MM.1S (cell line): Measurements from ENCODE around the gene ARMC2.
A peak's percentile ranks its signal among the peaks of the same experiment; 100 is the strongest.

ENCODE experiments used
- DNase-seq: peaks from one replicate; pipeline ENCODE4 v3.0.0-alpha.2; 2015
- H2AFZ ChIP-seq: fragments of 300-600 bp; sonication (generic); 2 replicates; pipeline ENCODE4 v1.6.0; 2016; ENCODE audit warnings: antibody characterized with exemption, low read length
- H3F3A ChIP-seq: fragments of 300-600 bp; sonication (generic); 2 replicates; pipeline ENCODE4 v1.6.1; 2016; ENCODE audit warnings: mild to moderate bottlenecking, antibody characterized with exemption, low read length, moderate library complexity, mixed read lengths; ENCODE audit not compliant: insufficient read depth
- H3K27ac ChIP-seq: fragments of 300-600 bp; sonication (generic); 2 replicates; pipeline ENCODE4 v1.5.1; 2016; ENCODE audit warnings: mild to moderate bottlenecking, low read length
- H3K27me3 ChIP-seq: fragments of 300-600 bp; sonication (generic); replicated peaks from 2 replicates; pipeline ENCODE4 v1.6.0; 2016; ENCODE audit warnings: low read length; ENCODE audit not compliant: insufficient read depth
- H3K36me3 ChIP-seq: fragments of 300-600 bp; sonication (generic); replicated peaks from 2 replicates; pipeline ENCODE4 v1.6.1; 2016; ENCODE audit warnings: mild to moderate bottlenecking, low read length, mixed read lengths; ENCODE audit not compliant: insufficient read depth
- H3K4me1 ChIP-seq: fragments of 300-600 bp; sonication (generic); 2 replicates; pipeline ENCODE4 v1.6.1; 2016; ENCODE audit warnings: low read length, mixed read lengths
- H3K4me2 ChIP-seq: fragments of 300-600 bp; sonication (generic); 2 replicates; pipeline ENCODE4 v1.6.0; 2016; ENCODE audit warnings: low read depth, low read length
- H3K4me3 ChIP-seq: fragments of 300-600 bp; sonication (generic); 2 replicates; pipeline ENCODE4 v1.5.1; 2016; ENCODE audit warnings: low read length, mixed read lengths
- H3K79me2 ChIP-seq: fragments of 300-600 bp; sonication (generic); 2 replicates; pipeline ENCODE4 v1.6.1; 2016; ENCODE audit warnings: mixed run types, low read length, mixed read lengths
- H3K9ac ChIP-seq: fragments of 300-600 bp; sonication (generic); 2 replicates; pipeline ENCODE4 v1.6.1; 2016; ENCODE audit warnings: low read length, mixed read lengths
- H3K9me2 ChIP-seq: fragments of 300-600 bp; sonication (generic); replicated peaks from 2 replicates; pipeline ENCODE4 v1.6.1; 2016; ENCODE audit warnings: mild to moderate bottlenecking, low read length, mixed read lengths; ENCODE audit not compliant: insufficient read depth
- H3K9me3 ChIP-seq: fragments of 300-600 bp; sonication (generic); replicated peaks from 2 replicates; pipeline ENCODE4 v1.6.1; 2016; ENCODE audit warnings: mild to moderate bottlenecking, low read length, mixed read lengths; ENCODE audit not compliant: insufficient read depth
- H4K20me1 ChIP-seq: fragments of 300-600 bp; sonication (generic); 2 replicates; pipeline ENCODE4 v1.6.1; 2016; ENCODE audit warnings: mild to moderate bottlenecking, low read length, moderate library complexity, mixed read lengths; ENCODE audit not compliant: insufficient read depth
- EZH2 ChIP-seq: fragments of 300-600 bp; sonication (generic); optimal IDR thresholded peaks from 2 replicates; pipeline ENCODE3; 2017; ENCODE audit warnings: low read depth, mild to moderate bottlenecking, antibody characterized with exemption, low read length, mixed read lengths
- EZH2phosphoT487 ChIP-seq: fragments of 300-600 bp; sonication (generic); IDR thresholded peaks from 2 replicates; pipeline ENCODE4 v1.6.1; 2018; ENCODE audit warnings: antibody characterized with exemption, low read length
- TF ChIP-seq, protein P1 (sequence below): fragments of 300-600 bp; sonication (generic); IDR thresholded peaks from 2 replicates; pipeline ENCODE4 v1.5.1; 2016; ENCODE audit warnings: antibody characterized with exemption, low read length, mixed read lengths

Gene ARMC2

DNA sequence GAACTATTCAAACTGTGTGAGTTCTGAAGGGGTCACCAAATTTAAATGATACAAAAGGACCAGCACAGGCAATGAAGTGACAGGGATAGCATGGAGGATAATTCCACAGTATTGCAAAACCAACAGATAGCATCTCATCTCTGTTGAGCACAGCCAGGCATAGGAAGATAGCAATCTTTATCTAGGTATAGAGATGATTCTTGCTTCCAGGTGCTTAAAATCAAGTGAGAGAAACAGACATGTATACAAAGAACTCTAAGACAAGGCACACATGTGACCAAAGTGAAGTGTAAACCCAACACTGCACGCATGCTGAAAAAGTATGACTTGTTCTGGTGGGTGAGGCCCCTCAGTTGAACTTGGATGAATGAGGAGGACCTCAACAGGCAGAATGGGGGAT is 48.4 kb upstream of the ARMC2 start:
- H3K9ac ChIP-seq, result no peak overlapping the region

DNA sequence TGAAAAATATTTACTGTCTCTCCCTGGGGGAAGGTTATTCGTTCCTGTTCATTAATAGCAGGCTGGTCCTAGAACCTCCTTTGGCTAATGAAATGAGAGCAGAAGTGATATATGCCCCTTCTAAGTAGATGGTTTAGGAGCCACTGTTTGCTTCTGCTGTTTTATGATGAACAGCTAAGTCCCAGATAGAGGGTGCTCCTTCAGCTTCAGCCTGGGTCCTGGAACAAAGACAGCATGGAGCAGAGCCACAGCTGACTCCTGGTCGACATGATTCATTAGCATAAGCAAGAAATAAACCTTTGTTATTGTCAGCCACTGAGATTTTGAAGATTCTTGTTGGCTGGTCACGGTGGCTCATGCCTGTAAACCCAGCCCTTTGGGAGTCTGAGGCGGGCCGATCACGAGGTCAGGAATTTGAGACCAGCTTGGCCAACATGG is 47.8 kb upstream of the ARMC2 start:
- Histone ChIP-seq H3K27me3 (no peaks in the 10 kb centered on the region), H4K20me1 (no peaks in the 10 kb centered on the region), H2AFZ (no peak overlapping the region), H3K9me3 (no peaks in the 10 kb centered on the region), H3K36me3 (no peaks in the 10 kb centered on the region), H3K79me2 (0 out of 2 replicates have a peak, but pooled peaks cover 6% of the 10 kb centered on the region), H3K9me2 (no peaks in the 10 kb centered on the region), H3K4me2 (no peak overlapping the region), H3K4me3 (no peak overlapping the region), H3K9ac (no peak overlapping the region), H3K4me1 (peaks cover 55% of the 10 kb centered on the region), H3F3A (peaks cover 10% of the 10 kb centered on the region), H3K27ac (no peak overlapping the region)
- TF ChIP-seq EZH2phosphoT487 (no peak), EZH2 (no peak)
- TF ChIP-seq, protein P1, sequence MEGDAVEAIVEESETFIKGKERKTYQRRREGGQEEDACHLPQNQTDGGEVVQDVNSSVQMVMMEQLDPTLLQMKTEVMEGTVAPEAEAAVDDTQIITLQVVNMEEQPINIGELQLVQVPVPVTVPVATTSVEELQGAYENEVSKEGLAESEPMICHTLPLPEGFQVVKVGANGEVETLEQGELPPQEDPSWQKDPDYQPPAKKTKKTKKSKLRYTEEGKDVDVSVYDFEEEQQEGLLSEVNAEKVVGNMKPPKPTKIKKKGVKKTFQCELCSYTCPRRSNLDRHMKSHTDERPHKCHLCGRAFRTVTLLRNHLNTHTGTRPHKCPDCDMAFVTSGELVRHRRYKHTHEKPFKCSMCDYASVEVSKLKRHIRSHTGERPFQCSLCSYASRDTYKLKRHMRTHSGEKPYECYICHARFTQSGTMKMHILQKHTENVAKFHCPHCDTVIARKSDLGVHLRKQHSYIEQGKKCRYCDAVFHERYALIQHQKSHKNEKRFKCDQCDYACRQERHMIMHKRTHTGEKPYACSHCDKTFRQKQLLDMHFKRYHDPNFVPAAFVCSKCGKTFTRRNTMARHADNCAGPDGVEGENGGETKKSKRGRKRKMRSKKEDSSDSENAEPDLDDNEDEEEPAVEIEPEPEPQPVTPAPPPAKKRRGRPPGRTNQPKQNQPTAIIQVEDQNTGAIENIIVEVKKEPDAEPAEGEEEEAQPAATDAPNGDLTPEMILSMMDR, result no peak
- DNase-seq, result no peak

More for the DNA sequence above, 48.4 kb upstream of the ARMC2 start:
- H3K9me3 ChIP-seq, result no peaks in the 10 kb centered on the region
- no peaks in the 10 kb centered on the region for H3K9me2 ChIP-seq
- no peaks in the 10 kb centered on the region for H3K27me3 ChIP-seq
- no peak for DNase-seq
- no peak overlapping the region for H3K27ac ChIP-seq
- no peak overlapping the region for H3K4me3 ChIP-seq
- H3K4me2 ChIP-seq, result no peak overlapping the region
- H3K36me3 ChIP-seq, result no peaks in the 10 kb centered on the region
- H3F3A ChIP-seq, result peaks cover 10% of the 10 kb centered on the region
- no peaks in the 10 kb centered on the region for H4K20me1 ChIP-seq
- TF ChIP-seq, protein P1, result no peak
- no peak for TF ChIP-seq EZH2phosphoT487
- TF ChIP-seq EZH2, result no peak
- H3K4me1 ChIP-seq, result peaks cover 51% of the 10 kb centered on the region
- 0 out of 2 replicates have a peak, but pooled peaks cover 6% of the 10 kb centered on the region for H3K79me2 ChIP-seq
- no peak overlapping the region for H2AFZ ChIP-seq

DNA sequence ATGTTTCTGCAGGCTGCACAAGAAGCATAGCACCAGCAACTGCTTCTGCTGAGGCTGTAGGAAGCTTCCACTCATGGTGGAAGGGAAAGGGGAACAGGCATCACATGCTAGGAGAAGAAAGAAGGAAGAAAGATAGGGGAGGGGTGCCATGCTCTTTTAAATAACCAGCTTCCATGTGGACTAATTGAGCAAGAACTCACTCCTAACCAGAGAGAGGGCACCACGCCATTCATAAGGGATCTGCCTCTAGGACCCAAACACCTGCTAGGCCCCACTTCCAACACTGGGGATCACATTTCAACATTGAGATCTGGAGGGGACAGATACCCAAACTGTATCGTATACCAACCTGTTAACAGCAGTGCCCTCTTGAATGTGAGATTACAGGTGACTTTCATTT is 46.9 kb upstream of the ARMC2 start:
- Histone ChIP-seq H3K9ac (peak overlapping the region; percentile 21; the same call in 1 of the 2 replicates), H3K4me3 (peak overlapping the region; percentile 34), H3F3A (peaks cover 10% of the 10 kb centered on the region), H3K9me2 (no peaks in the 10 kb centered on the region), H3K4me1 (peaks cover 64% of the 10 kb centered on the region), H3K36me3 (no peaks in the 10 kb centered on the region), H3K27me3 (no peaks in the 10 kb centered on the region), H3K27ac (peak overlapping the region; percentile 34; the same call in 1 of the 2 replicates), H4K20me1 (no peaks in the 10 kb centered on the region), H3K4me2 (peak overlapping the region; percentile 80), H3K9me3 (no peaks in the 10 kb centered on the region), H2AFZ (peak overlapping the region; percentile 45), H3K79me2 (0 out of 2 replicates have a peak, but pooled peaks cover 6% of the 10 kb centered on the region)
- DNase-seq, result peak; percentile 33
- TF ChIP-seq, protein P1, result no peak
- TF ChIP-seq EZH2phosphoT487 (no peak), EZH2 (no peak)
